Activated T-cell treated with anti-CD3 and anti-CD28 coated beads, Interleukin-2, amount 50 U/mL, for 1 hour (primary cell): ENCODE measurements around the gene TMEM126A.
"Not testable (repeated sequence)": the region's sequence is repeated elsewhere in the genome, so short reads cannot be mapped to it uniquely, and the experiment has no call there.

Experiments used
- DNase-seq: peaks from one replicate; pipeline ENCODE4 v3.0.0-alpha.2; 2020

Gene TMEM126A

GRCh38 chr11:85647604-85648299 lies at the start of gene TMEM126A:
TMEM126A (plus strand) TSS chr11:85647967; CDS start chr11:85650256, 2,289 bp downstream.
- DNase-seq, result peak; percentile 90

- no peak for DNase-seq
Measured at GRCh38 chr11:85599083-85599482, 48.7 kb upstream of the TMEM126A start.

- no peak for DNase-seq
Measured at GRCh38 chr11:85602526-85603213, 45.1 kb upstream of the TMEM126A start.

- no peak for DNase-seq
Measured at GRCh38 chr11:85603220-85603619, 44.5 kb upstream of the TMEM126A start.

DNA sequence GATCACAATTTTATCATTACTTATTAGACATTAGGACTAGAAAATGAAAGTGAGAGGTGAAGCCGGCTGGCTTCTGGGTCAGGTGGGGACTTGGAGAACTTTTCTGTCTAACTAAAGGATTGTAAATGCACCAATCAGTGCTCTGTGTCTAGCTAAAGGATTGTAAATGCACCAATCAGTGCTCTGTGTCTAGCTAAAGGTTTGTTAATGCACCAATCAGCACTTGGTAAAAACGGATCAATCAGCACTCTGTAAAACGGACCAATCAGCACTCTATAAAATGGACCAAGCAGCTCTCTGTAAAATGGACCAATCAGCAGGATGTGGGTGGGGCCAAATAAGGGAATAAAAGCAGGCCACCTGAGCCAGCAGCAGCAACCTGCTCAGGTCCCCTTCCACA lies 41.5 kb upstream of the TMEM126A start:
- DNase-seq, result not testable (repeated sequence)

DNA sequence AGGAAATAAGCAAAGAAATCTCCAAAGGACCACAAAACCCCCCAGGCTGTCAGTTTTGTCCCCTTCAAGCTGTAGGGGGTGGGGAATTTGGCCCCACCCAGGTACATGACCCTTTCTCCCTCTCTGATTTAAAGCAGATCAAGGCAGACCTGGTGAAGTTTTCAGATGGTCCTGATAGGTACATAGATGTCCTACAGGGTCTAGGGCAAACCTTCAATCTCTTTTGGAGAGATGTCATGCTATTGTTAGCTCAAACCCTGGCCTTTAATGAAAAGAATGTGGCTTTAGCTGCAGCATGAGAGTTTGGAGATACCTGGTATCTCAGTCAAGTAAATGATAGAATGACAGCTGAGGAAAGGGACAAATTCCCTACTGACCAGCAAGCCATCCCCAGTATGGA lies 39.1 kb upstream of the TMEM126A start:
- not testable (repeated sequence) for DNase-seq

GRCh38 chr11:85609286-85609685 lies 38.5 kb upstream of the TMEM126A start:
- DNase-seq, result not testable (repeated sequence)

DNA sequence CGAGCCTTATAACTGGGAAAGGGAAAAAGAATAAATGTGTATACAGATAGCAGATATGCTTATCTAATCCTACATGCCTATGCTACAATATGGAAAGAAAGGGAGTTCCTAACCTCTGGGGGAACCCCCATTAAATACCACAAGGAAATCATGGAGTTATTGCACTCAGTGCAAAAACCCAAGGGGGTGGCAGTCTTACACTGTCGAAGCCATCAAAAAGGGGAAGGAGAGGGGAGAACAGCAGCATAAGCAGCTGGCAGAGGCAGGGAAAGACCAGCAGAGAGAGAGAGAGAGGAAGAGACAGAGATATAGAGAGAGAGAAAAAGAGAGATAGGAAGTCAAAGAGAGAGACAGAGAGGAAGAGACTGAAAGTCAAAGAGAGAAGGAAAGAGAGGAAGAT lies 36.1 kb upstream of the TMEM126A start:
- DNase-seq, result not testable (repeated sequence)

- DNase-seq, result no peak
Measured at GRCh38 chr11:85619499-85619898, 28.3 kb upstream of the TMEM126A start.

DNA sequence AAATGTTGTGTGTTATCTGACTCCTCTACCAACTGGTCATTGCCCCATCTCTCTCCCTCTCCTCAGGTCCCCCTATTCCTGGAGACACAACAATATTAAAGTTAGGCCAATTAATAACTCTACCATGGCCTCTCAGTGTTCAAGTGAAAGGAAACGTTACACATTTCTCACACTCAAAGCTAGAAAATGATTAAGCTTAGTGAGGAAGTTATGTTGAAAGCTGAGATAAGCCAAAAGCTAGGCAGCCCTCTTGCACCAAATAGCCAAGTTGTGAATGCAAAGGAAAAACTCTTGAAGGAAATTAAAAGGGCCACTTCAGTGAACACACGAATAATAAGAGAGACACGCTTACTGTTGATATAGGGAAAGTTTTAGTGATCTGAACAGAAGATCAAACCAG lies 27.5 kb upstream of the TMEM126A start:
- no peak for DNase-seq

DNA sequence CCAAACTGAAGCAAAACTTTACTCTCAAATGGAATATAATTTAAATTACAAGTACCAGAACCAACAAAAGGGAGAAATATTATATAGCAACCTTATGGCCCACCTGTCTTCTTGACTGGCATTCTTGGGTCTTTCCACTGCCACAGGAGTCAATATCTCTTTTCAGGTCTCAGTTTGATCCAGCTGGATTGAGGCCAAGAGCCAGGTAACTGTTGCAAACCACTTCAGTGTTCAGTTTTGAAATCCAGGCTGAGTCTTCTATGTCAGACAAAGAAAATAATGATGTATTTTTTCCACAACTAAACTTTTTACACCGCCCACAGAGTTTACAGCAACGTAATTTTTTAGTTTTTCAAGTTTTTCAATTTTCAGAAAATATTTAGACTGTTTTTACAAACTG lies 21.3 kb upstream of the TMEM126A start:
- DNase-seq, result no peak

- peak; percentile 21 for DNase-seq
Measured at GRCh38 chr11:85627332-85627997, 20.3 kb upstream of the TMEM126A start, which contains the start of gene DLG2. DLG2 (minus strand) TSS chr11:85627344.

DNA sequence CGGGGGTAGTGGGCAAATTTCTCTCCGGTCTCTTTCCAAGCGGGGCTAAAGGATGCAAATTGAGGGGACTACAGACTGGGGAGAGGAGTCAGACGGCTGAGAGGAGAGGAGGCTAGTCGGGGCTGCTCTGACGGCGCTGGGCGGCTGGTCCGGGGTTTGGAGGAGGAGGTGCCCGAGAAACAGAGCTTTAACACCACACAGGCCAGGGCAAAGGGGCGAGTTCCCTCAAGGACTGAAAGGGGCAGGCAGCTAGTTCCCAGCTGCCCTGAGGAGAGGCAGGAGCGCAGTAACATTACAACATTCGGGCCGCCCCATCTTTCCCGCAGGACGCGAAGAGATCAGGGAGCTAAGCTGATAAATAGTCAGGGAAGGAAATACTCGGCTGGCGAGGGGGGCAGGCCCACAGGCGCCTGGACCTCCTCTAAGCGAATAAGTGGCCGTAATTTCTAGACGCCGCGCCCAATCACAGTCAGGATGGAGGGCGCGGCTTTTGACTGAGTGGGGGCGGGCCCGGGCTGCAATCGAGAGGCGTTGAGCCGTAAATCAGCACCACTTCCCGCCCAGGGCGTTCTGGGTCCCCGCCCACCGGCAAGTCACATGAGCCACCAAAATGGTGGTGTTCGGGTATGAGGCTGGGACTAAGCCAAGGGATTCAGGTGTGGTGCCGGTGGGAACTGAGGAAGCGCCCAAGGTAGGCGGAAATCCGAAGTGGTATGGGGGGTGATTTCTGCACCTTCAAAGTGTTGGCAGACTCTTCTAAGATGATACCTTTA lies 19.6 kb upstream of the TMEM126A start, which contains the start of gene TMEM126B:
TSS of gene TMEM126B (plus strand) at position 596 of the 773 bp plus-strand sequence. CDS start at position 611, 15 bp downstream.
- DNase-seq, result peak; percentile 94

- no peak for DNase-seq
Measured at GRCh38 chr11:85628771-85629341, 18.9 kb upstream of the TMEM126A start.

- no peak for DNase-seq
Measured at GRCh38 chr11:85634747-85635146, 13.0 kb upstream of the TMEM126A start.

GRCh38 chr11:85643191-85643614 lies 4.6 kb upstream of the TMEM126A start:
- no peak for DNase-seq

GRCh38 chr11:85647078-85647477 lies 689 bp upstream of the TMEM126A start:
- no peak for DNase-seq

DNA sequence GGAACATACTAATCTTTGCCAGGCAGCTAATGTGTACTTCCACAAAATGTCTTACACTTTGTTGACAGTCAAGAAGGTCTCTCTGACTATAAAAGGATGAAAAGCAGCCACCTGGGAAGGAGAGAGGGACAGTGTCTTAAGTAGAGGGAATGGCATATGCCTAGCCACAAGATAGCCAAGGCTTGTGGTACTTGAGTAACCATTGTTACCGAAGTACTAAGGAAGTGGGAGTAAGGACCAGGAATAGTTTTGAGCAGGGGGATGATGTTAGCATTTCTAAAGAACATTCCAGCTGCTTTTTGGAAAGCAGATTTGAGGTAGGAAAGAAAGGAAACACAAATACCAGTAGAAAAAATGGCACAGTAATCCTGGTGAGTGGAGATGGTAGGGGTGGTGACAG lies 3.4 kb downstream of the TMEM126A start:
- no peak for DNase-seq

DNA sequence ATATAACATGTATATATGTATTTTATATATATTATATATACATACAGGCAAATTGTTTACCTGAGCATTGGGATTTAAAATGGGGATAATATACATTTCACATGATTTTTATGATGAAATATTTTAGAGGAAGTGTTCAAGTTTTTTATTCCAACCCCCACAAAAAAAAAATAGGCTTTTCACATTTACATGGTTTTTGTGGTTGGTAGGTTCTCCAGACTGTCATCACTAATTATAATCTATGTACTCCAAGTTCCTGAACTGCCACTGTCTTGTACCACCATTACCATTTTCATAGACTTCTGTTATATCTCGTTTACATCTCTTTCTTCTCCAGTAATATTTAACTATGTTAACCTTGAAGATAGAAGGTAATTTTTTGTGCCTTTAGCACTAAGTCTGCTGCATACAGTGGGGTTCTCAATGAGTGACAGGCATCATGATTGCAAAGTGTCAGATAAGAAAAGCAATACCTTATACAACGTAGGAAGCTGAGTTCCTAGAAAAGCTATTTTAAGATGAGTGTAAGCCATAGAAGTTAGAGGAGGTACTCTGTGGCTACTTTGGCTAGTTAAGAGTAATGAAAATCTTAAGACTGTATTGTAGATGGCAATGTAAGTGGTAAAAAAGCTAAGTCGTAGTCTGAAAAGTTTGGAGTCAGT lies 5.2 kb downstream of the TMEM126A start:
- DNase-seq, result no peak

GRCh38 chr11:85654343-85654742 lies 6.6 kb downstream of the TMEM126A start:
- DNase-seq, result not testable (repeated sequence)

GRCh38 chr11:85656777-85657176 lies 9.0 kb downstream of the TMEM126A start:
- no peak for DNase-seq

- no peak for DNase-seq
Measured at GRCh38 chr11:85658180-85658579, 10.4 kb downstream of the TMEM126A start.
